Spinal cord (tissue), 10 donors: Measurements from ENCODE around the gene IL1RAPL1. TPM values are rescaled to one million over a fixed set of nuclear protein-coding genes. Genes with fewer than 3 reads are reported as not detected.

Experiments
- DNase-seq, 6 donors: peaks; one replicate each; pipeline versions ENCODE4 v3.0.0 to v3.0.0-alpha.2; 2013 to 2015; ENCODE audit warnings: low spot score in 6 of 6, low read depth in 4 of 6
- H3K27ac ChIP-seq: one replicate; pipeline ENCODE4 v1.5.1; 2013; ENCODE audit warnings: low read depth, low read length, control low read depth
- H3K27me3 ChIP-seq: one replicate; pipeline ENCODE4 v1.6.1; 2013; ENCODE audit warnings: low read length; ENCODE audit not compliant: control insufficient read depth, insufficient read depth
- H3K36me3 ChIP-seq: one replicate; pipeline ENCODE4 v1.6.1; 2013; ENCODE audit warnings: low read length; ENCODE audit not compliant: control insufficient read depth, insufficient read depth
- H3K4me1 ChIP-seq: one replicate; pipeline ENCODE4 v1.6.1; 2013; ENCODE audit warnings: low read length; ENCODE audit not compliant: control insufficient read depth, insufficient read depth
- H3K4me3 ChIP-seq: one replicate; pipeline ENCODE4 v1.5.1; 2013; ENCODE audit warnings: low read depth, low read length, control low read depth
- H3K9me3 ChIP-seq: one replicate; pipeline ENCODE4 v1.6.1; 2013; ENCODE audit warnings: low read length; ENCODE audit not compliant: control insufficient read depth, insufficient read depth
- WGBS: methylation state at CpG from one replicate; pipeline ENCODE4 v1.1.5; 2013; ENCODE audit warnings: missing lambda C conversion rate; ENCODE audit not compliant: insufficient coverage; 5-methylcytosine and 5-hydroxymethylcytosine counted together
- long read RNA-seq, 4 donors: transcript quantifications; one replicate each; lab custom pipeline, GENCODE V29; 2026
- polyA plus RNA-seq, 2 donors: library from polyadenylated mRNA; unstranded; fragments of 120-200 nt; gene quantifications; one replicate each; pipeline ENCODE4 v1.2.1, GENCODE V29; 2013; ENCODE audit not compliant: insufficient read length in 2 of 2
- total RNA-seq, 2 donors: library from RNA; depleted of rRNA in 1 of 2; stranded (reverse); fragments of 120-200 nt in 1 of 2; fragments of >200 nt in 1 of 2; gene quantifications; one replicate each; pipeline versions ENCODE4 v1.2.3 to v1.2.4, GENCODE V29; 2013 to 2014
- donor health status: healthy.

Gene IL1RAPL1
- total RNA-seq (10 to 100 TPM in 1 of 2 donors, 1 to 10 TPM in 1; 8.9 to 24.5 TPM), polyA plus RNA-seq (1 to 10 TPM; 2.3 to 5.2 TPM)
- long read RNA-seq, donor 1: 0 reads
- long read RNA-seq, donor 2, partial matches to known transcripts: 0 of 1 reads
- long read RNA-seq, donor 2, other reads (novel, unspliced or antisense): 0 of 1 reads
- long read RNA-seq, donor 3, partial matches to known transcripts: 0 of 1 reads
- long read RNA-seq, donor 3, other reads (novel, unspliced or antisense): 0 of 1 reads
- long read RNA-seq, donor 4, partial matches to known transcripts: 0 of 1 reads
- long read RNA-seq, donor 4, other reads (novel, unspliced or antisense): 0 of 1 reads

DNA sequence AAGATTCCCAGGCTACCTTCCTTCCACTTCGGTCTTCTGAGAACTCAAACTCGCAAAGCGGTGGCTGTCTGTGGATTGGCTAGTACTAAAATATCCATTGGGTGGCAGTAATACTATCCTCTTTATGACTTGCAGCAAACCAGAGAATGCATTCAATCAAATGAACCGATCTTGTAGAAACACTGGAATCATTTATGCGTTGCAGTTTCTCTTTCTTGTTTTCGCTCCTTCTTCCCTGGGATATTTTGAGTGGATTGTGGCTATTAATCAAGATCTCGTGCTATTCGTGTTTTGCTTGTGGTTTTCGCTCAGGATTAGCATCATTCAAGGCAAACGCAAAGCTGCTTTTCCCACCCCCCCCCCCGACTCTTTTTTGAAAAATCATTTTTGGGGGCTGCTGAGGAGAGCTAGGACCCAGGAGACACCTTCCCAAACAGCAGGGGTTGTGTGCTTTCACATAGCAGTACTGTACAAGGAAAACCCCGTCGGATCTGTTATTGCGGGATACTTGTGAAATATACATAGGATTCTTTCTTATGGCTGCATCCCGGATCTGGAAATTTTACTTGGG, at the start of gene IL1RAPL1:
Gene IL1RAPL1 (plus strand): TSS at position 466 of the 571 bp plus-strand sequence.
- Histone ChIP-seq H3K36me3 (no peaks in the 10 kb centered on the region), H3K27me3 (peaks cover 5% of the 10 kb centered on the region), H3K4me3 (peak within 1 kb of the TSS; percentile 55), H3K9me3 (no peaks in the 10 kb centered on the region), H3K4me1 (no peaks in the 10 kb centered on the region), H3K27ac (peak within 1 kb of the TSS; percentile 65)
- WGBS: 20% methylated on average over 2 of the region's 15 CpGs
- DNase-seq: peak in 3 of 6 donors; percentile 56 to 91 (median 84)

GRCh38 chrX:28542791-28543190, 44.5 kb upstream of the IL1RAPL1 start:
- Histone ChIP-seq H3K9me3 (no peaks in the 10 kb centered on the region), H3K27me3 (peaks cover 2% of the 10 kb centered on the region), H3K4me1 (no peaks in the 10 kb centered on the region), H3K27ac (no peak overlapping the region), H3K36me3 (no peaks in the 10 kb centered on the region), H3K4me3 (no peak overlapping the region)
- 100% methylated on average over 1 of the region's 2 CpGs for WGBS
- DNase-seq: no peak

DNA sequence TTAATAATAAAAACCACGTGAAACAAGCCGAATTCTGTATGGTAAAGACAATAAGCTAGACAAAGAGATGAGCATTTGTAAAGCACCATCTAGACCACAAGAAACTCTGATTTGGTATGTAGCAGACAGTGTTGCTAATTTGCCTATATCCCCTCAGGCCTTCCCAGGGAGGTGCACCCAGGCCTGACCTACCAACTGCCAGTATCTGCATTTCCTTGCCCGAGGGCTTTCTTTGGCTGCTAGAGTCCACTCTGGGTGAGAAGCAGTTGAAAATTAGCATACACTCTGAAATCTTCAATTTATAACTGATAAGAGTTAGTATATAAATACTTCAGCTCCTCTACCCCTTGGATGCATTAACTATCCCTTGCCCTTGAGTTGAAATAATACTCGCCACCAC, 37.4 kb upstream of the IL1RAPL1 start:
- no peak overlapping the region for H3K27ac ChIP-seq
- no peak overlapping the region for H3K4me3 ChIP-seq
- no peaks in the 10 kb centered on the region for H3K9me3 ChIP-seq
- WGBS: 86% methylated on average over 1 of the region's 4 CpGs
- H3K4me1 ChIP-seq: no peaks in the 10 kb centered on the region
- H3K36me3 ChIP-seq: no peaks in the 10 kb centered on the region
- no peak for DNase-seq
- H3K27me3 ChIP-seq: peaks cover 2% of the 10 kb centered on the region

- Histone ChIP-seq H3K4me1 (no peaks in the 10 kb centered on the region), H3K4me3 (no peak overlapping the region), H3K9me3 (no peaks in the 10 kb centered on the region), H3K27ac (no peak overlapping the region), H3K27me3 (peaks cover 2% of the 10 kb centered on the region), H3K36me3 (no peaks in the 10 kb centered on the region)
- WGBS: 87% methylated on average over 2 of the region's 8 CpGs
- DNase-seq: no peak
Observed at GRCh38 chrX:28550331-28550872, 36.8 kb upstream of the IL1RAPL1 start.

DNA sequence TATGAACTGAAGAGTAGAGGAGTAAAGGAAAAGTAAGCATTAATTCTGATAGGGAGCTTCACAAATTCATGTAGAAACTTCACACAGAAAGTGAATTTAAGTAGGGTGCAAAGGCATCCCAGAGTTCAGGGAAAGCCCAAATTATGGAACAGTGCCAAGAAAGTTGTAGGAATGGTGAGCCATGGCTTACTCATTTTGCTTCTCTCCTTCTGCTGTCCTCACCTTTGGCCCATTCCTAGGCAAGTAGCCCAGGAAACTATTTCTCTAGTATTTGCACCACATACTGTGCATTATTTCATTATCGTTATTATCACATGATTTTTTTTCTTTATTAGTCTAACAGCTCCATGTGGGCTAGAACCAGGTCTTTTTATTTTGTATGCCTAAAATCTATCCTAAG, 34.9 kb upstream of the IL1RAPL1 start:
- Histone ChIP-seq H3K27ac (no peak overlapping the region), H3K27me3 (peaks cover 2% of the 10 kb centered on the region), H3K4me3 (no peak overlapping the region), H3K9me3 (no peaks in the 10 kb centered on the region), H3K36me3 (no peaks in the 10 kb centered on the region), H3K4me1 (no peaks in the 10 kb centered on the region)
- no peak for DNase-seq
- WGBS: no CpG with 5 or more reads among the region's 1 CpG

DNA sequence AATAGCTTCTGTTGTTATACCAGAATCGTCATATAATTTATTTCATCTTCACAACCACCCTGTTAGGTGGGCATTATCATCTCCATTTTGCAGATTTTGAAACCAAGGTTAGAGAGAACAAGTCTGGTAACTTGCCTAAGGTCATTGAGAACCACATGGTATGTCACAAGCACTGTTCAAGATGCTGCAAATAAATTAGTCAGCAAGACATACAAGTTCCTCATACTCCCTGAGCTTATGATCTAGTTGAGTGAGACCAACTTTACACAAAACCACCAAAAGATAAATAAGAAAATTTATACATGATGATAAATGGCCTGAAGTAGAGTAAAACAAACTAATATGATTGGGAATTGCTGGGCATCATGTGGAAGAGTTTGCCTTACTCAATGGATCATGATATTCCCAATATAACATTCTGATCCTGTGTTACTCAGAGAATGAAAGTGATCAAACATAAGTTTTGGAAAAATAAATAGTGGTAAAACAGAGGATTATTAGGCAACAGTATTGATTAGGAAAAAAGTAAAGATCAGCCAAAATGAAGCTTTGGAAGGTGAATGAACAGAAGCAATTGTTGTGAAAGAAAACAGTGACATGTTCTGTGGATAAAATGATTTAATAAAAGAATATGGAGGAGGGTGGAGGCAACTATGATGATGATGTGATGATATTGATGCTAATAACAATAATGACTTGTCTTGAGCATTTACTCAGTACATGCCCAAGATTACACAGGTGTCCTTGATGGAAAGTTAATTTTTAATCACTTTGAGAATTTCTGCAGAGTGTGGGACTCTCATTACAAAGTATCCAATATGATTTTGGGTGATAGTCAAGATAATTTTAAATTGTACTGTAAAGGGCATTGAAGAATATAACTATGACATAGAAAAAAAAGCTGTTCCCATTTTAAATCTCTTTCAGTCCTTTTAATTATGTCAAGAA, 34.1 kb upstream of the IL1RAPL1 start:
- no peak for DNase-seq
- H3K36me3 ChIP-seq: no peaks in the 10 kb centered on the region
- WGBS: no CpG with 5 or more reads among the region's 1 CpG

GRCh38 chrX:28576117-28576516, 11.1 kb upstream of the IL1RAPL1 start:
- Histone ChIP-seq H3K4me3 (no peak overlapping the region), H3K9me3 (no peaks in the 10 kb centered on the region), H3K27ac (no peak overlapping the region), H3K36me3 (no peaks in the 10 kb centered on the region), H3K27me3 (peaks cover 5% of the 10 kb centered on the region), H3K4me1 (no peaks in the 10 kb centered on the region)
- 45% methylated on average over 2 of the region's 3 CpGs for WGBS
- DNase-seq: no peak

More for the DNA sequence above, 34.1 kb upstream of the IL1RAPL1 start:
- no peak overlapping the region for H3K27ac ChIP-seq
- H3K9me3 ChIP-seq: no peaks in the 10 kb centered on the region
- no peaks in the 10 kb centered on the region for H3K27me3 ChIP-seq
- H3K4me3 ChIP-seq: no peak overlapping the region
- no peaks in the 10 kb centered on the region for H3K4me1 ChIP-seq

DNA sequence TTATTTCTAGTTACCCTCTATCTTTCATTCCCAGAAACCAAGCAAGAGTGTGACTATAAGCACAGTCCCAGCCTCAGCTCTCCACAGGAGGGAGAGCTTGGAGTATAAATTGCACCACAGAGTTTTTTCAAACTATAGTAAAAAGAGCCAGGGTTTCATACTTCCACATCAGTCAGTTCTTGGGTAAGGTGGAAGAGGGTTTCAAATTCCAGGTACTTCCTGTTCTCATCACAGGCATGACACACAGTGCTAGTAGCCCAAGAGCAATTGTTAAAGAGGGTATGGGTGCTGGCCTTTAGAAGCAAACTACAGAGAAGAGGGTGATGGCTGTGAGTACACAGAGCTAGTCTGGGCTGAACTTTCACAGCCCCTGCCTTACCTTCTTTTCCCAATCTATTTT, 5.7 kb upstream of the IL1RAPL1 start:
- Histone ChIP-seq H3K27me3 (peaks cover 7% of the 10 kb centered on the region), H3K4me1 (no peaks in the 10 kb centered on the region), H3K4me3 (no peak overlapping the region), H3K9me3 (no peaks in the 10 kb centered on the region), H3K27ac (no peak overlapping the region), H3K36me3 (no peaks in the 10 kb centered on the region)
- DNase-seq: no peak

DNA sequence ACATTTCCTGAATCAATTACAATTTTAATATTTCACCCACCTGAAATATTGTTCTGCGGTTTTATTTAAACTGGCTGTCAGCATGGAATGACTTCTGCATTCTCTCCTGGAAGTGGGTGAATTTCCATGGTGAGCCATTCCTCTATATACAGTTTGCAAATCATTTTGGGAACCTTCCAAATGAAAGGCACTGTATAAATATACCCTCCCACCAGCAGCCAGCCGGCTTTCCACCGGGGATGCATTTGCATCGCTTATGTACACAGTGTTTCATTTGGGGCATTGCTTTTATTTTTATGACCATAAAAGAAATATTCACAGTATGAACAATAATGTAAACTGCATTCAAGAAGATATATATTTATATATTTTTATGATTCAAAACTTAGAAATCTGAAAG, 4.7 kb upstream of the IL1RAPL1 start:
- H3K4me3 ChIP-seq: no peak overlapping the region
- H3K9me3 ChIP-seq: no peaks in the 10 kb centered on the region
- peak in 2 of 6 donors; percentile 41 to 57 for DNase-seq
- H3K36me3 ChIP-seq: no peaks in the 10 kb centered on the region
- no peaks in the 10 kb centered on the region for H3K4me1 ChIP-seq
- H3K27ac ChIP-seq: no peak overlapping the region
- H3K27me3 ChIP-seq: peaks cover 8% of the 10 kb centered on the region
- no CpG with 5 or more reads among the region's 4 CpGs for WGBS
